GM19023 (cell line): Measurements from ENCODE around the gene GFRA1.

ENCODE experiments used
- ATAC-seq: cut with Tn5 transposase; IDR thresholded peaks from one replicate; pipeline ENCODE4 v1.9.1; 2021; ENCODE audit warnings: mild to moderate bottlenecking, moderate library complexity; ENCODE audit not compliant: unreplicated experiment

Gene GFRA1

GRCh38 chr10:116272440-116273283 is at the start of gene GFRA1:
Gene GFRA1 (minus strand): TSS chr10:116273206. CDS start chr10:116272029, 1,177 bp downstream.
- no peak for ATAC-seq

GRCh38 chr10:116316503-116316902 is 43.5 kb upstream of the GFRA1 start:
- ATAC-seq, result no peak

GRCh38 chr10:116312548-116312947 is 39.5 kb upstream of the GFRA1 start:
- no peak for ATAC-seq

GRCh38 chr10:116311706-116312490 is 38.9 kb upstream of the GFRA1 start:
- ATAC-seq, result no peak

GRCh38 chr10:116311016-116311415 is 38.0 kb upstream of the GFRA1 start:
- ATAC-seq, result no peak

- no peak for ATAC-seq
Measured at GRCh38 chr10:116307455-116307854, 34.4 kb upstream of the GFRA1 start.

GRCh38 chr10:116306847-116307246 is 33.8 kb upstream of the GFRA1 start:
- no peak for ATAC-seq

- no peak for ATAC-seq
Measured at GRCh38 chr10:116304923-116305322, 31.9 kb upstream of the GFRA1 start.

GRCh38 chr10:116300542-116300941 is 27.5 kb upstream of the GFRA1 start:
- ATAC-seq, result no peak

- no peak for ATAC-seq
Measured at GRCh38 chr10:116298586-116298985, 25.6 kb upstream of the GFRA1 start.

- ATAC-seq, result no peak
Measured at GRCh38 chr10:116296291-116296721, 23.3 kb upstream of the GFRA1 start.

GRCh38 chr10:116292493-116292892 is 19.5 kb upstream of the GFRA1 start:
- no peak for ATAC-seq

GRCh38 chr10:116289652-116290051 is 16.6 kb upstream of the GFRA1 start:
- no peak for ATAC-seq

- no peak for ATAC-seq
Measured at GRCh38 chr10:116287906-116288501, 15.0 kb upstream of the GFRA1 start.

- no peak for ATAC-seq
Measured at GRCh38 chr10:116286626-116287200, 13.7 kb upstream of the GFRA1 start.

GRCh38 chr10:116281775-116282174 is 8.8 kb upstream of the GFRA1 start:
- no peak for ATAC-seq

- no peak for ATAC-seq
Measured at GRCh38 chr10:116278846-116279245, 5.8 kb upstream of the GFRA1 start.

GRCh38 chr10:116276981-116277380 is 4.0 kb upstream of the GFRA1 start:
- ATAC-seq, result no peak

- ATAC-seq, result no peak
Measured at GRCh38 chr10:116274064-116274904, 1.3 kb upstream of the GFRA1 start.
